K562 (cell line): ENCODE measurements around the gene DGKB. TPM values are rescaled to one million over a fixed set of nuclear protein-coding genes. Genes with fewer than 3 reads are reported as not detected.

Experiments used
- ATAC-seq: fragments of 200-7000 bp; cut with Tn5 transposase; 3 replicates; pipeline ENCODE4 v1.9.1; 2020; ENCODE audit warnings: moderate library complexity
- BruUV-seq: library from RNA; stranded (reverse); fragments of 400-500 nt; replicated peaks from 2 replicates; lab custom pipeline; 2021; lab: Mats Ljungman, UMichigan
- CTCF ChIA-PET: fragments of 300-600 bp; formaldehyde crosslinking; extraction: SDS; loops from one replicate; lab custom pipeline; 2021; ENCODE audit warnings: low intra/inter-chr PET ratio; lab: Yijun Ruan, JAX
- POLR2A ChIA-PET: fragments of 300-600, 350-650 bp; sonication (Branson Sonifier 250); formaldehyde crosslinking; extraction: SDS; loops from one replicate; lab custom pipeline; 2021; ENCODE audit warnings: antibody characterized with exemption, inconsistent platforms; lab: Yijun Ruan, JAX
- DNase-seq, 4 experiments: peaks; one replicate each; pipeline versions ENCODE4 v3.0.0 to v3.0.0-alpha.2; 2011 to 2018; ENCODE audit warnings: low spot score in 3 of 4, mixed read lengths in 3 of 4; ENCODE audit errors: extremely low read depth in 1 of 4
- FAIRE-seq: peaks from 2 replicates; lab custom pipeline; 2011; peaks lifted over from hg19 to GRCh38; lab: Jason Lieb, UNC
- H2AFZ ChIP-seq: 2 replicates; pipeline ENCODE4 v1.6.0; 2011; ENCODE audit warnings: low read depth, low read length, control low read depth, inconsistent platforms
- H3K27ac ChIP-seq: fragments of 200-600 bp; 3 replicates; pipeline ENCODE4 v1.8.0; 2011; ENCODE audit warnings: low read depth, mild to moderate bottlenecking, control low read depth, inconsistent platforms, low read length, moderate library complexity, mixed read lengths; ENCODE audit errors: extremely low read depth
- H3K27me3 ChIP-seq, 2 experiments: fragments of 300-600 bp in 1 of 2; 2 replicates in 1 of 2; 3 replicates in 1 of 2; pipeline versions ENCODE4 v1.6.0 to v1.8.0; 2011; ENCODE audit warnings: inconsistent platforms in 2 of 2, low read length in 2 of 2, mild to moderate bottlenecking in 1 of 2, mixed read lengths in 1 of 2, moderate library complexity in 1 of 2; ENCODE audit not compliant: control insufficient read depth in 2 of 2, insufficient read depth in 2 of 2
- H3K36me3 ChIP-seq: fragments of 300-600 bp; 3 replicates; pipeline ENCODE4 v1.8.0; 2011; ENCODE audit warnings: mild to moderate bottlenecking, low read length, inconsistent platforms; ENCODE audit not compliant: control insufficient read depth, insufficient read depth
- H3K4me1 ChIP-seq, 2 experiments: fragments of 200-600 bp in 1 of 2; replicated peaks in 1 of 2; 2 replicates in 1 of 2; 3 replicates in 1 of 2; pipeline versions ENCODE4 v1.5.1 to v1.8.0; 2011; ENCODE audit warnings: inconsistent platforms in 2 of 2, low read length in 2 of 2, mild to moderate bottlenecking in 1 of 2, mixed read lengths in 1 of 2, moderate library complexity in 1 of 2; ENCODE audit not compliant: control insufficient read depth in 2 of 2, insufficient read depth in 2 of 2
- H3K4me2 ChIP-seq: 2 replicates; pipeline ENCODE4 v1.6.1; 2011; ENCODE audit warnings: low read length, control low read depth, inconsistent platforms, mixed read lengths; ENCODE audit not compliant: insufficient read depth
- H3K4me3 ChIP-seq: fragments of 200-600 bp; sonication (generic), shearing (Covaris generic); 2 replicates; pipeline ENCODE4 v1.5.1; 2016; ENCODE audit warnings: control low read depth, inconsistent platforms
- H3K79me2 ChIP-seq: fragments of 200-600 bp; 3 replicates; pipeline ENCODE4 v1.8.0; 2011; ENCODE audit warnings: low read length, inconsistent platforms; ENCODE audit not compliant: control insufficient read depth, insufficient read depth
- H3K9ac ChIP-seq, 2 experiments: 2 replicates each; pipeline versions ENCODE4 v1.6.0 to v1.6.1; 2011; ENCODE audit warnings: low read depth in 2 of 2, low read length in 2 of 2, control low read depth in 1 of 2, inconsistent platforms in 1 of 2, mild to moderate bottlenecking in 1 of 2, mixed read lengths in 1 of 2; ENCODE audit not compliant: insufficient read depth in 1 of 2
- H3K9me1 ChIP-seq: one replicate; pipeline ENCODE4 v1.6.0; 2011; ENCODE audit warnings: inconsistent platforms, mild to moderate bottlenecking, low read length, moderate library complexity; ENCODE audit not compliant: control insufficient read depth, insufficient read depth
- H3K9me3 ChIP-seq: replicated peaks from 2 replicates; pipeline ENCODE4 v1.5.1; 2011; ENCODE audit warnings: low read depth, low read length, inconsistent platforms; ENCODE audit not compliant: control insufficient read depth, insufficient read depth
- H4K20me1 ChIP-seq: replicated peaks from 2 replicates; pipeline ENCODE4 v1.6.1; 2011; ENCODE audit warnings: low read length, inconsistent platforms, mixed read lengths; ENCODE audit not compliant: control insufficient read depth, insufficient read depth
- CSDE1 ChIP-seq, 2 experiments: fragments of 450-650 bp; IDR thresholded peaks; 2 replicates each; pipeline ENCODE4 v1.6.1; 2016; ENCODE audit warnings: mild to moderate bottlenecking in 1 of 2
- E2F8 ChIP-seq: fragments of 450-650 bp; IDR thresholded peaks from 2 replicates; pipeline ENCODE4 v1.7.1; 2018; ENCODE audit warnings: mild to moderate bottlenecking, low read depth; ENCODE audit not compliant: partially characterized antibody
- EHMT2 ChIP-seq: fragments of 450-650 bp; IDR thresholded peaks from 2 replicates; pipeline ENCODE4 v1.6.1; 2018; ENCODE audit warnings: antibody characterized with exemption
- MXD1 ChIP-seq: fragments of 250-450 bp; sonication (Bioruptor Pico); IDR thresholded peaks from 2 replicates; pipeline ENCODE4 v1.8.0; 2021; ENCODE audit warnings: borderline replicate concordance, mild to moderate bottlenecking, moderate library complexity; ENCODE audit not compliant: poor library complexity, severe bottlenecking
- NCOR1 ChIP-seq: fragments of 450-650 bp; IDR thresholded peaks from 2 replicates; pipeline ENCODE4 v1.6.1; 2016; ENCODE audit warnings: mild to moderate bottlenecking, moderate library complexity
- RFX5 ChIP-seq: IDR thresholded peaks from 2 replicates; pipeline ENCODE4 v1.6.1; 2011; ENCODE audit warnings: low read depth, mild to moderate bottlenecking, improper control_type of control experiment, low read length
- SPI1 ChIP-seq: IDR thresholded peaks from 2 replicates; pipeline ENCODE4 v1.6.1; 2011; ENCODE audit warnings: low read depth, low read length, control low read depth, borderline replicate concordance
- SRSF7 ChIP-seq: fragments of 200-400 bp; formaldehyde crosslinking; optimal IDR thresholded peaks from 2 replicates; pipeline ENCODE3; 2017; ENCODE audit warnings: mild to moderate bottlenecking, low read depth, low read length
- STAT5A ChIP-seq: IDR thresholded peaks from 2 replicates; pipeline ENCODE4 v1.6.1; 2012; ENCODE audit warnings: low read length, inconsistent platforms, borderline replicate concordance
- ZNF140 ChIP-seq: fragments of 250-450 bp; sonication (Bioruptor Pico); IDR thresholded peaks from 2 replicates; pipeline ENCODE4 v1.8.0; 2021; ENCODE audit warnings: moderate library complexity, mild to moderate bottlenecking, inconsistent platforms
- ZNF263 ChIP-seq: sonication (generic); formaldehyde crosslinking; IDR thresholded peaks from 2 replicates; pipeline ENCODE4 v1.8.0; 2022; ENCODE audit warnings: mild to moderate bottlenecking, missing genetic modification reagents, borderline replicate concordance
- ZNF354B ChIP-seq: fragments of 250-450 bp; sonication (Bioruptor Pico); IDR thresholded peaks from 2 replicates; pipeline ENCODE4 v1.4.0; 2020
- ZNF518B ChIP-seq: fragments of 250-450 bp; sonication (Bioruptor Pico); IDR thresholded peaks from 2 replicates; pipeline ENCODE4 v1.5.0; 2021; ENCODE audit warnings: mild to moderate bottlenecking, moderate library complexity
- ZNF717 ChIP-seq: fragments of 250-450 bp; sonication (Bioruptor Pico); IDR thresholded peaks from 2 replicates; pipeline ENCODE4 v1.5.0; 2021
- ZZZ3 ChIP-seq: fragments of 450-650 bp; IDR thresholded peaks from 2 replicates; pipeline ENCODE4 v1.6.1; 2016; ENCODE audit warnings: antibody characterized with exemption, mild to moderate bottlenecking, moderate library complexity
- in situ Hi-C: fragments of 300-500 bp; cut with MboI; formaldehyde crosslinking; loops from 4 replicates; pipeline ENCODE4 v1.15.0; 2018; ENCODE audit warnings: inconsistent platforms, mixed read lengths
- intact Hi-C: fragments of 100-400 bp; cut with micrococcal nuclease; formaldehyde crosslinking; loops from 2 replicates; pipeline ENCODE4 v1.14.2; 2022
- polyA plus RNA-seq, 8 experiments: library from polyadenylated mRNA; depleted of rRNA in 4 of 8; stranded (reverse) in 5 of 8; unstranded in 3 of 8; fragments of >200 nt; fragmentation: Nextera tagmentation in 2 of 8; fragmentation: Illumina TruSeq in 1 of 8; extraction: Ambion mirVana in 2 of 8; extraction: Trizol in 1 of 8; gene quantifications; 2 replicates each; pipeline versions ENCODE4 v1.2.1 to v1.2.3, GENCODE V29; 2011 to 2014; ENCODE audit warnings: inconsistent platforms in 1 of 8, missing spikeins in 1 of 8
- total RNA-seq, 7 experiments: library from RNA; depleted of rRNA in 6 of 7; stranded (reverse); fragments of >200 nt in 6 of 7; fragmentation: Illumina TruSeq in 2 of 7; extraction: Trizol in 2 of 7; gene quantifications; 2 replicates each; pipeline versions ENCODE4 v1.2.1 to v1.2.3, GENCODE V29; 2011 to 2021; ENCODE audit warnings: low replicate concordance in 1 of 7
- TF ChIP-seq, protein P1 (sequence below): fragments of 450-650 bp; IDR thresholded peaks from 2 replicates; pipeline ENCODE4 v1.6.1; 2017; ENCODE audit warnings: mild to moderate bottlenecking, moderate library complexity

The DGKB gene
- total and polyA plus RNA-seq, 9 of the 15 experiments (the other 6 are each of a cell fraction or from before 2014, with no cell fraction given): 0.01 TPM; not detected in 8

DNA sequence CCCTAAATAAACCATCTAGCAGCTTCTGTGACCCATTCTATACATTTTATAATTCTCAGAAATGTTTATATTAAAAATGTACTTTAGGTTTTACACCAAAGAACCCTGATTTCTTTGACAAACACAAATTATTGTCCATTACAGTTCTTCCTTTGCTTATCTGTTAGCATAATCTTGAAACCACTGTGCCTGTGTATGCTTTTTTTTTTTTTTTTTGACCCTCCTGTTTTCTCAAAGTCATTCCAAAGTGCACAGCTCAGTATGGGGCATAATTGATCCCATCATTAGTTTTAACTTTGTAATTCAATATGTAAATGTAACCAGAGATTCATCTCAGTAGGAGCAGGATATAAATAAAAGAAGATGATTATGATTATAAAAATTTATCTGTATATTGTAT is 229.3 kb downstream of the DGKB start:
- no peaks in the 10 kb centered on the region for H3K36me3 ChIP-seq
- no peak overlapping the region for H3K4me3 ChIP-seq
- H3K9ac ChIP-seq: no peak overlapping the region
- H3K9me3 ChIP-seq: no peaks in the 10 kb centered on the region; the same call in 1 of the 2 replicates
- POLR2A ChIA-PET: no interaction called here
- intact Hi-C loops (no loop called here), in situ Hi-C loops (no loop called here)
- no peaks in the 10 kb centered on the region for H3K27me3 ChIP-seq
- FAIRE-seq (no peak), ATAC-seq (no peak), DNase-seq (no peak)
- no peak overlapping the region for H3K27ac ChIP-seq
- H3K4me2 ChIP-seq: no peak overlapping the region
- no peaks in the 10 kb centered on the region for H3K79me2 ChIP-seq
- BruUV-seq: no TSS peak
- H3K4me1 ChIP-seq: no peaks in the 10 kb centered on the region
- CTCF ChIA-PET: interaction anchor here (0.6 kb wide), 1 partner anchor 764 kb away, joined by 3 read pairs; no protein-coding TSS in a partner anchor
- no peak overlapping the region for H2AFZ ChIP-seq
- H3K9me1 ChIP-seq: no peaks in the 10 kb centered on the region
- no peaks in the 10 kb centered on the region for H4K20me1 ChIP-seq
- TF ChIP-seq NCOR1 (no peak), SPI1 (no peak), EHMT2 (no peak), MXD1 (CRISPR knock-in tag) (no peak), ZNF354B (CRISPR knock-in tag) (no peak), RFX5 (no peak), ZNF263 (CRISPR knock-in tag) (no peak), CSDE1 (IDR thresholded peaks at IDR 0.05) (no peak), ZNF140 (CRISPR knock-in tag) (no peak), ZNF518B (CRISPR knock-in tag) (no peak), SRSF7 (no peak), ZZZ3 (no peak), E2F8 (no peak), ZNF717 (CRISPR knock-in tag) (no peak), STAT5A (no peak)
- TF ChIP-seq, protein P1, sequence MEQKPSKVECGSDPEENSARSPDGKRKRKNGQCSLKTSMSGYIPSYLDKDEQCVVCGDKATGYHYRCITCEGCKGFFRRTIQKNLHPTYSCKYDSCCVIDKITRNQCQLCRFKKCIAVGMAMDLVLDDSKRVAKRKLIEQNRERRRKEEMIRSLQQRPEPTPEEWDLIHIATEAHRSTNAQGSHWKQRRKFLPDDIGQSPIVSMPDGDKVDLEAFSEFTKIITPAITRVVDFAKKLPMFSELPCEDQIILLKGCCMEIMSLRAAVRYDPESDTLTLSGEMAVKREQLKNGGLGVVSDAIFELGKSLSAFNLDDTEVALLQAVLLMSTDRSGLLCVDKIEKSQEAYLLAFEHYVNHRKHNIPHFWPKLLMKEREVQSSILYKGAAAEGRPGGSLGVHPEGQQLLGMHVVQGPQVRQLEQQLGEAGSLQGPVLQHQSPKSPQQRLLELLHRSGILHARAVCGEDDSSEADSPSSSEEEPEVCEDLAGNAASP: no peak
